Endodermal cell (in vitro differentiated cells): Measurements from ENCODE around the gene ACTN3. TPM values are rescaled to one million over a fixed set of nuclear protein-coding genes. Genes with fewer than 3 reads are reported as not detected.

Experiments
- DNase-seq: peaks from one replicate; pipeline ENCODE4 v3.0.0-alpha.2; 2017
- H3K27ac ChIP-seq: 2 replicates; pipeline ENCODE4 v1.5.1; 2013; ENCODE audit warnings: mild to moderate bottlenecking, low read depth, low read length, moderate library complexity
- H3K27me3 ChIP-seq: 2 replicates; pipeline ENCODE4 v1.6.1; 2013; ENCODE audit warnings: mild to moderate bottlenecking, low read length, moderate library complexity; ENCODE audit not compliant: insufficient read depth, control insufficient read depth, poor library complexity, severe bottlenecking
- H3K36me3 ChIP-seq: 2 replicates; pipeline ENCODE4 v1.7.0; 2013; ENCODE audit warnings: mild to moderate bottlenecking, low read length, moderate library complexity; ENCODE audit not compliant: control insufficient read depth, insufficient read depth
- H3K4me1 ChIP-seq: one replicate; pipeline ENCODE4 v1.7.0; 2013; ENCODE audit warnings: low read length; ENCODE audit not compliant: control insufficient read depth, insufficient read depth
- H3K4me3 ChIP-seq: 2 replicates; pipeline ENCODE4 v1.5.1; 2013; ENCODE audit warnings: mild to moderate bottlenecking, low read length, moderate library complexity
- H3K9ac ChIP-seq: 2 replicates; pipeline ENCODE4 v1.6.1; 2013; ENCODE audit warnings: mild to moderate bottlenecking, low read length, moderate library complexity; ENCODE audit not compliant: poor library complexity, severe bottlenecking; ENCODE audit errors: extremely low read depth
- H3K9me3 ChIP-seq: 2 replicates; pipeline ENCODE4 v1.6.1; 2013; ENCODE audit warnings: mild to moderate bottlenecking, low read length, moderate library complexity; ENCODE audit not compliant: control insufficient read depth
- H3K27ac Mint-ChIP-seq: 2 replicates; pipeline ENCODE4 v1.8.0; 2020; ENCODE audit warnings: mixed read lengths
- H3K27me3 Mint-ChIP-seq: 2 replicates; pipeline ENCODE4 v1.8.0; 2021; ENCODE audit warnings: mild to moderate bottlenecking, mixed read lengths; ENCODE audit not compliant: insufficient read depth
- H3K36me3 Mint-ChIP-seq: 2 replicates; pipeline ENCODE4 v1.8.0; 2020; ENCODE audit warnings: low read depth, mixed read lengths
- H3K4me1 Mint-ChIP-seq: 2 replicates; pipeline ENCODE4 v1.8.0; 2020; ENCODE audit warnings: mixed read lengths
- H3K4me3 Mint-ChIP-seq: 2 replicates; pipeline ENCODE4 v1.8.0; 2020; ENCODE audit warnings: mild to moderate bottlenecking, moderate library complexity, mixed read lengths
- H3K9me3 Mint-ChIP-seq: 2 replicates; pipeline ENCODE4 v1.8.0; 2020; ENCODE audit warnings: mild to moderate bottlenecking, mixed read lengths
- CTCF ChIP-seq: fragments of 200-600 bp; sonication (generic); conservative IDR thresholded peaks from 2 replicates; pipeline ENCODE4 v1.5.0; 2021; ENCODE audit warnings: antibody characterized with exemption, mild to moderate bottlenecking
- WGBS, 2 experiments: methylation state at CpG; one replicate each; pipeline versions ENCODE4 v1.1.5 to v1.1.7; 2013; ENCODE audit warnings: missing lambda C conversion rate in 2 of 2, mixed read lengths in 1 of 2; ENCODE audit not compliant: insufficient coverage in 1 of 2, insufficient read length in 1 of 2; 5-methylcytosine and 5-hydroxymethylcytosine counted together
- total RNA-seq, 2 donors: library from RNA; stranded (reverse); fragmentation: NEBNext Ultra II Directional in 1 of 2; extraction: Animal tissue kit (Norgen Biotek cat#: 25700) in 1 of 2; gene quantifications; 2 replicates in 1 of 2; 3 replicates in 1 of 2; pipeline ENCODE4 v1.2.1, GENCODE V29; 2021

The ACTN3 gene
- total RNA-seq, 2 donors from 2014 or later = 1.7 to 5.3 TPM

- no peaks in the 10 kb centered on the region for H3K27me3 ChIP-seq
- H3K27ac Mint-ChIP-seq = peak overlapping the region; percentile 57
- no peak overlapping the region for H3K4me3 Mint-ChIP-seq
- H3K9me3 Mint-ChIP-seq = no peaks in the 10 kb centered on the region
- no peaks in the 10 kb centered on the region for H3K4me1 ChIP-seq
- H3K36me3 Mint-ChIP-seq = peaks cover 28% of the 10 kb centered on the region
- TF ChIP-seq CTCF = no peak
- no peaks in the 10 kb centered on the region for H3K27me3 Mint-ChIP-seq
- H3K9ac ChIP-seq = no peak overlapping the region
- H3K9me3 ChIP-seq = no peaks in the 10 kb centered on the region
- no peak overlapping the region for H3K4me3 ChIP-seq
- no peak overlapping the region for H3K27ac ChIP-seq
- peak; percentile 73 for DNase-seq
- 86 to 87% methylated on average over 7 to 10 of the region's 10 CpGs for WGBS, 2 experiments
- no peaks in the 10 kb centered on the region for H3K4me1 Mint-ChIP-seq
- no peaks in the 10 kb centered on the region for H3K36me3 ChIP-seq
Measured at GRCh38 chr11:66529069-66529468, 17.6 kb upstream of the ACTN3 start.

- Mint-ChIP-seq H3K27me3 (no peaks in the 10 kb centered on the region), H3K9me3 (no peaks in the 10 kb centered on the region), H3K27ac (no peak overlapping the region), H3K4me3 (no peak overlapping the region), H3K36me3 (peaks cover 24% of the 10 kb centered on the region), H3K4me1 (no peaks in the 10 kb centered on the region)
- no peaks in the 10 kb centered on the region for H3K9me3 ChIP-seq
- H3K4me3 ChIP-seq = no peak overlapping the region
- TF ChIP-seq CTCF = no peak
- WGBS, 2 experiments = 85 to 95% methylated on average over 8 to 13 of the region's 13 CpGs
- no peak for DNase-seq
- H3K9ac ChIP-seq = no peak overlapping the region
- H3K27ac ChIP-seq = no peak overlapping the region
- no peaks in the 10 kb centered on the region for H3K4me1 ChIP-seq
- no peaks in the 10 kb centered on the region for H3K27me3 ChIP-seq
- H3K36me3 ChIP-seq = no peaks in the 10 kb centered on the region
Measured at GRCh38 chr11:66529655-66530054, 17.0 kb upstream of the ACTN3 start.

- H3K27me3 Mint-ChIP-seq = no peaks in the 10 kb centered on the region
Measured at GRCh38 chr11:66530927-66531709, 15.6 kb upstream of the ACTN3 start.

More at GRCh38 chr11:66530927-66531709, 15.6 kb upstream of the ACTN3 start:
- Histone ChIP-seq H3K27me3 (no peaks in the 10 kb centered on the region), H3K27ac (no peak overlapping the region), H3K9ac (peak overlapping the region; percentile 6), H3K4me3 (no peak overlapping the region), H3K4me1 (no peaks in the 10 kb centered on the region), H3K9me3 (no peaks in the 10 kb centered on the region), H3K36me3 (peaks cover 8% of the 10 kb centered on the region)
- 80 to 94% methylated on average over 1 to 10 of the region's 10 CpGs for WGBS, 2 experiments
- TF ChIP-seq CTCF = no peak
- Mint-ChIP-seq H3K9me3 (no peaks in the 10 kb centered on the region), H3K4me3 (no peak overlapping the region), H3K27ac (no peak overlapping the region), H3K36me3 (peaks cover 34% of the 10 kb centered on the region), H3K4me1 (no peaks in the 10 kb centered on the region)
- DNase-seq = no peak
